CD8-positive, alpha-beta memory T cell (primary cell): ENCODE measurements around the gene ALDH1L2. TPM values are rescaled to one million over a fixed set of nuclear protein-coding genes. Genes with fewer than 3 reads are reported as not detected.
A peak's percentile ranks its signal among the peaks of the same experiment; 100 is the strongest.

Source experiments
- CTCF ChIA-PET: fragments of 350-600 bp; sonication (Branson Sonifier 250); formaldehyde crosslinking; loops from one replicate; lab custom pipeline; 2021; ENCODE audit warnings: antibody characterized with exemption; lab: Charles Lee
- POLR2A ChIA-PET: fragments of 350-600 bp; sonication (Branson Sonifier 250); formaldehyde crosslinking; loops from one replicate; lab custom pipeline; 2021; ENCODE audit warnings: antibody characterized with exemption; lab: Charles Lee
- DNase-seq, 5 donors: peaks; one replicate each; pipeline versions ENCODE4 v3.0.0 to v3.0.0-alpha.2; 2020 to 2022; ENCODE audit warnings: mixed read lengths in 1 of 5
- H3K27ac ChIP-seq: one replicate; pipeline ENCODE4 v1.7.0; 2013; ENCODE audit warnings: low read depth, mild to moderate bottlenecking, low read length, moderate library complexity
- H3K27me3 ChIP-seq: 2 replicates; pipeline ENCODE4 v1.7.0; 2013; ENCODE audit warnings: low read length, mild to moderate bottlenecking; ENCODE audit not compliant: insufficient read depth, poor library complexity, severe bottlenecking
- H3K36me3 ChIP-seq: 2 replicates; pipeline ENCODE4 v1.7.0; 2013; ENCODE audit warnings: mild to moderate bottlenecking, low read length, moderate library complexity; ENCODE audit not compliant: insufficient read depth
- H3K4me1 ChIP-seq: 2 replicates; pipeline ENCODE4 v1.7.0; 2013; ENCODE audit warnings: mild to moderate bottlenecking, low read length, moderate library complexity; ENCODE audit not compliant: insufficient read depth
- H3K4me3 ChIP-seq: 2 replicates; pipeline ENCODE4 v1.7.0; 2013; ENCODE audit warnings: mild to moderate bottlenecking, low read length
- H3K9me3 ChIP-seq: 2 replicates; pipeline ENCODE4 v1.7.0; 2013; ENCODE audit warnings: mild to moderate bottlenecking, low read length
- H3K27ac Mint-ChIP-seq, 8 donors: one replicate each; pipeline ENCODE4 v1.8.0; 2020 to 2021; ENCODE audit warnings: mixed read lengths in 8 of 8, mild to moderate bottlenecking in 6 of 8, inconsistent platforms in 3 of 8, moderate library complexity in 3 of 8
- H3K27me3 Mint-ChIP-seq, 2 donors: one replicate each; pipeline ENCODE4 v1.8.0; 2020 to 2021; ENCODE audit warnings: mixed read lengths in 2 of 2, mild to moderate bottlenecking in 1 of 2, moderate library complexity in 1 of 2
- H3K36me3 Mint-ChIP-seq, 3 donors: one replicate each; pipeline ENCODE4 v1.8.0; 2020 to 2021; ENCODE audit warnings: mixed read lengths in 3 of 3, inconsistent platforms in 1 of 3, mild to moderate bottlenecking in 1 of 3
- H3K4me1 Mint-ChIP-seq, 3 donors: one replicate each; pipeline ENCODE4 v1.8.0; 2020 to 2021; ENCODE audit warnings: mixed read lengths in 3 of 3, inconsistent platforms in 1 of 3, mild to moderate bottlenecking in 1 of 3
- H3K4me3 Mint-ChIP-seq, 7 donors: one replicate each; pipeline ENCODE4 v1.8.0; 2020 to 2021; ENCODE audit warnings: mixed read lengths in 7 of 7, mild to moderate bottlenecking in 6 of 7, moderate library complexity in 4 of 7, inconsistent platforms in 2 of 7
- H3K9me3 Mint-ChIP-seq, 5 donors: one replicate each; pipeline ENCODE4 v1.8.0; 2020 to 2022; ENCODE audit warnings: mixed read lengths in 5 of 5, mild to moderate bottlenecking in 3 of 5, moderate library complexity in 2 of 5, inconsistent platforms in 1 of 5
- polyA plus RNA-seq: library from polyadenylated mRNA; unstranded; fragments of 300-500 nt; fragmentation: Illumina TruSeq; gene quantifications from one replicate; pipeline ENCODE4 v1.2.3, GENCODE V29; 2021
- total RNA-seq, 2 experiments: library from RNA; stranded (reverse); gene quantifications; one replicate each; pipeline ENCODE4 v1.2.3, GENCODE V29; 2021

Gene ALDH1L2
- under 1 TPM; 0.69 to 0.72 TPM for total RNA-seq
- not detected for polyA plus RNA-seq

DNA sequence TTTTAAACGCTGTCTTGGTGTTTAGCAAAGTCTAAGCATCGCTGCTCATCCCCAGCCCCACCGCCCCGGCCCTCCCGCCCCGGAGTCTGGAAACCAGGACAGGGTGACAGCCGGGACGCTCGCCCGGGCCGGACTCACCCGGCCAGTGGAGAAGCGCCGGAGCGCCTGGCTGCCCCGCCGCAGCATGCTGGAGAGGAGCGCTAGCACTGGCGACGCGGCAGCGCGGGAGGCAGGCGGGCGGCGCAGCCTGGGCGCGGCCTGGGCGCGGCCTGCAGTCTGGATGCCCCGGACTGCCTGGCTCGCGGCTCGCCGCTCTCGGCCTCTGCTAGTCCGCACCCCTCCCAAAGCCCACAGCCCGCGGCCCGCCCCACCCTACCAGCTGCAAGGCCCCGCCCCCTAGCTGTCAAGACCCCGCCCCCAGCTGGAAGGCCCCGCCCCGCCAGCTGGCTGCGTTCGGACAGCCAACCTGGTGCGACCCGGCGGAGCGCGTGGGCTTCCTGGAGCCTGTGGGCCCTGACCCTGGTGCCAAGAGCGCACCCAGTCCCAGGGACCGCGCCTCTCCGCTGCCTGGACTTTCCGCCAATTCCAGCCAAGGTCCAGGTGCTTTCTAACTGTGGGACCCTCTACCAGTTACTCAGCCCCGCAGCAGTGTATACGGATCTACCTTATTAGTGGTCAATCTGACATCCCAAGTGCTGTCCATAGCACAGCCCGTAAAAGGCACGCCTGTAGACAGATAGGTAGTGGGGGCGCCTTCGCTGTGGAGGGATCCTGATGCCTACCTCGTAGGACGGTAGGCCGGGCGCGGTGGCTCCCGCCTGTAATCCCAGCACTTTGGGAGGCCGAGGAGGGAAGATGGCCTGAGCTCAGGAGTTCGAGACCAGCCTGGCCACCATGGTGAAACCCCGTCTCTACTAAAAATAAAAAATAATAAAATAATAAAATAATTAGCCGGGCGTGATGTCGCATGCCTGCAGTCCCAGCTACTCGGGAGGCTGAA, at the start of gene ALDH1L2:
Gene ALDH1L2, minus strand, starts transcription at position 208 of the 1,000 bp plus-strand sequence. Its CDS starts 22 bp downstream, at position 186.
- H3K27ac ChIP-seq, result peak within 1 kb of the TSS; percentile 48
- peak within 1 kb of the TSS; percentile 32 to 83 (median 75) for H3K4me3 Mint-ChIP-seq
- POLR2A ChIA-PET, result interaction anchor here (0.6 to 0.8 kb wide), 2 partner anchors 38 to 268 kb away, joined by 3 to 4 read pairs; no protein-coding TSS in a partner anchor
- H3K27me3 Mint-ChIP-seq, result peaks cover 17 to 49% of the 10 kb centered on the region in 2 donors
- peak within 1 kb of the TSS in 6 of 8 donors; percentile 23 to 78 (median 52) for H3K27ac Mint-ChIP-seq
- peaks cover 10% of the 10 kb centered on the region for H3K4me1 ChIP-seq
- peaks cover 7 to 13% (median 10%) of the 10 kb centered on the region in 3 donors for H3K4me1 Mint-ChIP-seq
- peaks cover 0 to 5% (median 3%) of the 10 kb centered on the region in 3 donors for H3K36me3 Mint-ChIP-seq
- H3K36me3 ChIP-seq, result no peaks in the 10 kb centered on the region
- peak within 1 kb of the TSS; percentile 38 for H3K4me3 ChIP-seq
- CTCF ChIA-PET, result no interaction called here
- peaks cover 29% of the 10 kb centered on the region for H3K27me3 ChIP-seq
- peaks cover 0 to 6% (median 4%) of the 10 kb centered on the region in 5 donors for H3K9me3 Mint-ChIP-seq
- peak in 4 of 5 donors; percentile 3 to 50 (median 21) for DNase-seq
- H3K9me3 ChIP-seq, result no peaks in the 10 kb centered on the region

DNA sequence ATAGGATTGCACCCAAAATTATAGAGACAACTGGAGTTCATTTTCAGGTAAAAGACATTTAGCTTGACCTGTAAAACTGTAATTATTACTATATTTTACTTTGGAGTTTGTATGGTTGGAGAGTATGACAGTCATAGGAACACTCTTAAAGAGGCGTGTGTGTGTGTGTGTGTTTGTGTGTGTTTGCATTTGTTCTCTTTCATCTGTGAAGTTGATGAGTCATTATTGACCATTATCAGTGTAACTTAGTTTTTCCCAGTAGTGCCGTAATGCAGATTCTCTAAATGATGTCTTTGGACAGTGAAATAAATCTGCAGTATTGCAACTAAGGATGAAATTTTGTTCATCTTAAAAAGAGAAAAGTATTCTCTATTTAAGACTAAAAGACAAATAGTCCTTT, 36.3 kb upstream of the ALDH1L2 start:
- POLR2A ChIA-PET, result no interaction called here
- Histone ChIP-seq H3K36me3 (peaks cover 34% of the 10 kb centered on the region), H3K4me1 (no peaks in the 10 kb centered on the region), H3K4me3 (no peak overlapping the region), H3K9me3 (no peaks in the 10 kb centered on the region), H3K27ac (no peak overlapping the region), H3K27me3 (no peaks in the 10 kb centered on the region)
- CTCF ChIA-PET, result no interaction called here
- Mint-ChIP-seq H3K27ac (no peak overlapping the region), H3K9me3 (no peaks in the 10 kb centered on the region), H3K36me3 (peaks cover 5 to 91% (median 23%) of the 10 kb centered on the region in 3 donors), H3K27me3 (no peaks in the 10 kb centered on the region), H3K4me3 (no peak overlapping the region), H3K4me1 (peaks cover 2 to 6% (median 4%) of the 10 kb centered on the region in 3 donors)
- DNase-seq, result no peak

DNA sequence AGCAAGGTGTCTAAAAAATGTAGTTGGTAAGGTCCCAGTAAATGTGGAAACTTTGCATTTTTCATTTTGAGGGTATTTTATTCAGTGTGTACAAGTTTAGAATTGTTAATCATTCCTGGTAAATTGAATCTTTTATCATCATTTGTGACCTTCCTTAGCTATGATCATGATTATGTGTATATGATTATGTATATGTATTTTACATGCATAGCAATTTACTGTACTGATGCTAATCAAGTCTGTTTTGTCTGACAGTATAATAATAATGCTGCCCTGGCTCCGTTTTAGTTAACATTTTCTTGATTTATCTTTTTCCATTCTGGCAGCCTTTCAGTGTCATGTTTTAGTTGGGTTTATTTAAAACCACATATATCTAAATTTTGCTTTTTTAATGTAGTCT, 32.7 kb upstream of the ALDH1L2 start:
- H3K9me3 Mint-ChIP-seq, result no peaks in the 10 kb centered on the region
- peak overlapping the region in 1 of 8 donors; percentile 58 for H3K27ac Mint-ChIP-seq
- no peaks in the 10 kb centered on the region for H3K27me3 Mint-ChIP-seq
- Histone ChIP-seq H3K27ac (no peak overlapping the region), H3K4me3 (no peak overlapping the region), H3K4me1 (peaks cover 11% of the 10 kb centered on the region), H3K9me3 (no peaks in the 10 kb centered on the region), H3K36me3 (peaks cover 53% of the 10 kb centered on the region), H3K27me3 (no peaks in the 10 kb centered on the region)
- no peak for DNase-seq
- ChIA-PET POLR2A (no interaction called here), CTCF (no interaction called here)
- H3K36me3 Mint-ChIP-seq, result peaks cover 18 to 91% (median 27%) of the 10 kb centered on the region in 3 donors
- H3K4me1 Mint-ChIP-seq, result peaks cover 15 to 26% (median 24%) of the 10 kb centered on the region in 3 donors
- H3K4me3 Mint-ChIP-seq, result no peak overlapping the region

DNA sequence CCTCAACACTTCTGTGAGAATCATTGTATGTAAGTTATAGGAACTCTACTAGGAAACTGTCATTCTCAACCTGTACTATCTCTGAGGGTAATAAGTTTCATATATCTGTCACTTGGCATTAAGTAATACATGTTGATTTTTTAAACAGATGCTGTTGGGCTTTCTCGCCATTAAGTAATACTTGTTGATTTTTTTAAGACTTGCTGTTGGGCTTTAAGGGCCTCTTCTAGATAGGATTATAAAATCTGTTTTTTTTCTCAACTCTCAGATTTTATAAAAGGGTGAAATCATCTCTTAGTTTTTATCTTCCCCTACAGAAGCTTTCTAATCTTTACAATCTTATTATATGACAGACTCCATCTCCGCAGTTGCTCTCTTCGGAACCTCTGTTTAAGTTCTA, 28.8 kb upstream of the ALDH1L2 start:
- no peak overlapping the region for H3K27ac ChIP-seq
- H3K4me3 Mint-ChIP-seq, result peak overlapping the region in 1 of 7 donors; percentile 34
- peaks cover 40% of the 10 kb centered on the region for H3K4me1 ChIP-seq
- H3K36me3 ChIP-seq, result peaks cover 37% of the 10 kb centered on the region
- peaks cover 17 to 68% (median 19%) of the 10 kb centered on the region in 3 donors for H3K36me3 Mint-ChIP-seq
- no peak overlapping the region for H3K4me3 ChIP-seq
- no peaks in the 10 kb centered on the region for H3K27me3 ChIP-seq
- H3K27me3 Mint-ChIP-seq, result no peaks in the 10 kb centered on the region
- no peaks in the 10 kb centered on the region for H3K9me3 ChIP-seq
- ChIA-PET CTCF (no interaction called here), POLR2A (no interaction called here)
- H3K27ac Mint-ChIP-seq, result no peak overlapping the region
- DNase-seq, result no peak
- H3K4me1 Mint-ChIP-seq, result peaks cover 38 to 56% (median 55%) of the 10 kb centered on the region in 3 donors
- H3K9me3 Mint-ChIP-seq, result no peaks in the 10 kb centered on the region

DNA sequence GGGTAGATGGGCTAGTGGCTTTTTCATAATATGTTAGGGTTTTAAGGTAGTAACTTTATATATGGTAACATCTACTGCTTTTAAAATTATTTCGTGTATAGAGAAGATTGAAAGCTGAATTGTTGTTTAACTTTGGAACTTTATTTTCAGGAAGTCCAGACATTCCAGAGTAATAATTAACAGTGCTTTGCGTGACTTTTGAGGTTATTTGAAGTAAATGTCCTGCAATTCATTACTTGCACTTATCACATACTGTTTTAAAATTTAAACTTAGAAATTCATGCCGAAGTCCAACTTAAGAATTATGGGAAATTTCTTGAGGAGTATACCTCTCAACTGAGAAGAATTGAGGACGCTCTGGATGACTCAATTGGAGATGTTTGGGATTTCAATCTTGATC, 26.6 kb upstream of the ALDH1L2 start:
- H3K27ac ChIP-seq, result no peak overlapping the region
- Mint-ChIP-seq H3K4me1 (peaks cover 38 to 62% (median 60%) of the 10 kb centered on the region in 3 donors), H3K4me3 (no peak overlapping the region), H3K27me3 (peaks cover 10 to 14% of the 10 kb centered on the region in 2 donors), H3K27ac (no peak overlapping the region), H3K9me3 (no peaks in the 10 kb centered on the region), H3K36me3 (peaks cover 12 to 54% (median 16%) of the 10 kb centered on the region in 3 donors)
- H3K4me1 ChIP-seq, result peaks cover 40% of the 10 kb centered on the region
- H3K27me3 ChIP-seq, result no peaks in the 10 kb centered on the region
- no peak overlapping the region for H3K4me3 ChIP-seq
- CTCF ChIA-PET, result no interaction called here
- H3K36me3 ChIP-seq, result peaks cover 23% of the 10 kb centered on the region
- H3K9me3 ChIP-seq, result no peaks in the 10 kb centered on the region
- POLR2A ChIA-PET, result no interaction called here
- no peak for DNase-seq

DNA sequence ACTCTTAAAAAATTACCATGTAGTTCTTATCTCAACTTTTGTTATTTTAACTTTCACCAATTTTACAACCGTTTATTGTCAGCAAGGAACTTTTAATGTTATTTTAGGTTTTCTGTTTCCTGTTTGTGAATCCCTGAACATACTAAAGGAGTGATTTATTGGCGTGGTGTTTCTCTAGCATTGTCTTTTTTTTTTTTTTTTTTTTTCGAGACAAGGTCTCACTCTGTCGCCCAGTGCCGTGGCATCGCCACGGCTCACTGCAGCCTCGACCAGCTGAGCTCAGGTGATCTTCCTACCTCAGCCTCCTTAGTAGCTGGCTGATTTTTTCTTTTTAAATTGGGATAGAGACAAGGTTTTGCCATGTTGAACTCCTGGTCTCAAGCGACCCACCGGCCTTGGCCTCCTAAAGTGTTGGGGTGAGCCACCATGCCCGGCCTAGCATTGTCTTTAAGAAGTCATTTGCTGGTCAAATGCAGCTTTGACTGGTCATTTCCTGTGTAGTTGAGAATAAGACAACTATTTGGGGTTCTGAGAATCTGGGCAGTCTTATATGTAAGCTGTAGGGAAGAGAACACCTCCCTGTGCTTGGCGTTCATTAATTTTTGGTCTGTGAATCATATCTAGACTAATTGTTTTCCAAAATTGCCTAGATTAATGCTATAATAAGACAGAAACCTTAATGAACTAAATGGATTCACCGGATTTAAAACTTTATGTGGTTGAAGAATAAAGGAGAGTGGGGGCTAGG, 25.4 kb upstream of the ALDH1L2 start:
- no peak for DNase-seq
- ChIA-PET POLR2A (no interaction called here), CTCF (no interaction called here)
- H3K4me3 Mint-ChIP-seq, result peak overlapping the region; percentile 94 to 99 (median 96)
- H3K36me3 Mint-ChIP-seq, result peaks cover 11 to 43% (median 13%) of the 10 kb centered on the region in 3 donors
- H3K27me3 Mint-ChIP-seq, result peaks cover 14 to 18% of the 10 kb centered on the region in 2 donors
- H3K4me3 ChIP-seq, result peak overlapping the region; percentile 13
- H3K9me3 Mint-ChIP-seq, result peaks cover 0 to 4% (median 0%) of the 10 kb centered on the region in 5 donors
- peaks cover 40% of the 10 kb centered on the region for H3K4me1 ChIP-seq
- peaks cover 15% of the 10 kb centered on the region for H3K36me3 ChIP-seq
- peak overlapping the region in 6 of 8 donors; percentile 8 to 95 (median 66) for H3K27ac Mint-ChIP-seq
- H3K9me3 ChIP-seq, result no peaks in the 10 kb centered on the region
- H3K27me3 ChIP-seq, result no peaks in the 10 kb centered on the region
- H3K27ac ChIP-seq, result no peak overlapping the region
- H3K4me1 Mint-ChIP-seq, result peaks cover 35 to 62% (median 60%) of the 10 kb centered on the region in 3 donors

DNA sequence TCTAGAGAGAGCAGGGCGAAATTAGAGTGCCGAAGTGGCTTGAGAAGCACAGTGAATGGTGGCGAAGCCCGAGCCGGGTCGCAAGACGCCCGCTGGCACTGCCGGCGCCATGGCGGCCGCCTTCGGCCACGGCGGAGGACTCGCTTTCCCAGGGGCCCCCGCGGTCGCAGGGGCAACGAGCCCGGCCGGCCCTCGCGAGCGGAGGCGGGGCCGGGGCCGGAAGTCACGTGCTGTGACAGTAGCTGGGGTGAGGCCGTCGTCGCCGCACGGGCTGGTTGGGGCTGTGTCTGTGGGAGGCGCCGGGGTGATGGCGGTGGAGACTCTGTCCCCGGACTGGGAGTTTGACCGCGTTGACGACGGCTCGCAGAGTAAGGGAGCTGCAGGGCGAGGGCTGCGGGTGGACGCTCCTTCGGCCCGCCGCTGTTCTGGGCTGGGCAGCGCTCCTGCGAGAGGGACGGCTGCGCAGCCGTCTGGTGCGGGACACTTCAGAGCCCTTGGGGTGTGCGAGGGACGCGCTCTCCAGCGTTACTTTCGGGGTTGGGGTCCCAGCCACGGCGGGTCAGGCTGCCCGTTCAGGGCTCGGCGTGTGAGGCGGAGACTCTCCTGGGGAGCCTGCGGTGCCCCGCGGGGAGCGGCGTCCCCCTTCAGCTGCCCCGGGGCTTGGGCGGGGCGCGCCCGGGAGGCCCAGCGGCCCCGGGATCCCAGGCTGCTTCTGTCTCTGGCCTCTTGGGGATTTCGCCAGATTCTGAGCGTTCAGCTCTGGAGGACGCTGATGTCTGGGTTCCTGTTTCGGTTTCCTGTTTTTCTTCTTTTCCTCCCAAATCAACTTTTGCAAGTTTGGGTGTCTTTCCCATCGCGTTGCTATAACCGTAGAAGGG, 23.5 kb upstream of the ALDH1L2 start, which contains the start of gene WASHC4:
Gene WASHC4, plus strand, starts transcription at position 238 of the 878 bp plus-strand sequence. Its CDS starts 70 bp downstream, at position 308.
- Mint-ChIP-seq H3K4me3 (peak within 1 kb of the TSS; percentile 94 to 99 (median 96)), H3K27ac (peak within 1 kb of the TSS; percentile 85 to 98 (median 95)), H3K36me3 (peaks cover 4 to 28% (median 8%) of the 10 kb centered on the region in 3 donors), H3K9me3 (peaks cover 0 to 4% (median 0%) of the 10 kb centered on the region in 5 donors), H3K27me3 (peaks cover 14 to 32% of the 10 kb centered on the region in 2 donors), H3K4me1 (peaks cover 29 to 50% (median 48%) of the 10 kb centered on the region in 3 donors)
- H3K27me3 ChIP-seq, result no peaks in the 10 kb centered on the region
- H3K36me3 ChIP-seq, result peaks cover 9% of the 10 kb centered on the region
- H3K4me1 ChIP-seq, result peaks cover 37% of the 10 kb centered on the region
- ChIA-PET POLR2A (interaction anchor here (0.6 to 1.0 kb wide), 2 partner anchors 919 to 970 kb away, joined by 3 read pairs; partner anchors contain the start of gene NFYB), CTCF (no interaction called here)
- peak; percentile 89 to 93 (median 91) for DNase-seq
- no peaks in the 10 kb centered on the region for H3K9me3 ChIP-seq
- peak within 1 kb of the TSS; percentile 74 for H3K4me3 ChIP-seq
- peak within 1 kb of the TSS; percentile 92 for H3K27ac ChIP-seq
